WTC11 (cell line): ENCODE measurements around the gene PDZD8. TPM values are rescaled to one million over a fixed set of nuclear protein-coding genes. Genes with fewer than 3 reads are reported as not detected.

Source experiments
- ATAC-seq: fragments of 200-7000 bp; cut with Tn5 transposase; 2 replicates; pipeline ENCODE4 v1.10.0; 2021; ENCODE audit warnings: mild to moderate bottlenecking, moderate library complexity
- CTCF ChIA-PET: fragments of 300-600 bp; sonication (Branson Sonifier 250); formaldehyde crosslinking; loops from one replicate; lab custom pipeline; 2021; ENCODE audit warnings: antibody characterized with exemption; lab: Charles Lee
- POLR2A ChIA-PET: fragments of 350-600 bp; sonication (Branson Sonifier 250); formaldehyde crosslinking; loops from one replicate; lab custom pipeline; 2021; ENCODE audit warnings: antibody characterized with exemption; lab: Charles Lee
- DNase-seq: peaks from one replicate; pipeline ENCODE4 v3.0.0; 2021; ENCODE audit warnings: low spot score
- H3K27ac Mint-ChIP-seq: 2 replicates; pipeline ENCODE4 v1.8.0; 2021; ENCODE audit warnings: mixed read lengths
- H3K27me3 Mint-ChIP-seq: 2 replicates; pipeline ENCODE4 v1.8.0; 2021; ENCODE audit warnings: low read depth, mild to moderate bottlenecking, moderate library complexity, mixed read lengths
- H3K36me3 Mint-ChIP-seq: 2 replicates; pipeline ENCODE4 v1.8.0; 2021; ENCODE audit warnings: mixed read lengths
- H3K4me1 Mint-ChIP-seq: 2 replicates; pipeline ENCODE4 v1.8.0; 2022; ENCODE audit warnings: mixed read lengths
- H3K4me3 Mint-ChIP-seq: 2 replicates; pipeline ENCODE4 v1.8.0; 2021; ENCODE audit warnings: mild to moderate bottlenecking, moderate library complexity, mixed read lengths
- H3K9me3 Mint-ChIP-seq: 2 replicates; pipeline ENCODE4 v1.8.0; 2021; ENCODE audit warnings: mixed read lengths
- ATF1 ChIP-seq: sonication (generic); formaldehyde crosslinking; IDR thresholded peaks from 2 replicates; pipeline ENCODE4 v1.8.1; 2023; ENCODE audit warnings: mild to moderate bottlenecking, moderate library complexity, missing genetic modification reagents
- EMX1 ChIP-seq: fragments of 250-450 bp; sonication (Bioruptor Pico); IDR thresholded peaks from 2 replicates; pipeline ENCODE4 v1.8.0; 2021; ENCODE audit warnings: mild to moderate bottlenecking
- ESRRA ChIP-seq: sonication (generic); formaldehyde crosslinking; IDR thresholded peaks from 2 replicates; pipeline ENCODE4 v1.8.1; 2022; ENCODE audit warnings: mild to moderate bottlenecking, missing genetic modification reagents, borderline replicate concordance
- FOXK1 ChIP-seq: sonication (generic); formaldehyde crosslinking; IDR thresholded peaks from 2 replicates; pipeline ENCODE4 v1.8.0; 2022; ENCODE audit warnings: mild to moderate bottlenecking, moderate library complexity, missing genetic modification reagents
- GTF2I ChIP-seq: fragments of 250-450 bp; sonication (Bioruptor Pico); conservative IDR thresholded peaks from 2 replicates; pipeline ENCODE4 v1.4.0; 2021; ENCODE audit warnings: mild to moderate bottlenecking
- MXD4 ChIP-seq: fragments of 250-450 bp; sonication (Bioruptor Pico); IDR thresholded peaks from 2 replicates; pipeline ENCODE4 v1.8.0; 2021; ENCODE audit warnings: mild to moderate bottlenecking, moderate library complexity, borderline replicate concordance
- MYBL2 ChIP-seq: sonication (generic); formaldehyde crosslinking; IDR thresholded peaks from 2 replicates; pipeline ENCODE4 v1.8.1; 2023; ENCODE audit warnings: mild to moderate bottlenecking, moderate library complexity, missing genetic modification reagents
- NFYB ChIP-seq: sonication (generic); formaldehyde crosslinking; conservative IDR thresholded peaks from 2 replicates; pipeline ENCODE4 v1.8.0; 2022; ENCODE audit warnings: low read depth, missing genetic modification reagents
- TEAD1 ChIP-seq: sonication (generic); formaldehyde crosslinking; IDR thresholded peaks from 2 replicates; pipeline ENCODE4 v1.8.0; 2022; ENCODE audit warnings: mild to moderate bottlenecking, missing genetic modification reagents
- TP53 ChIP-seq: sonication (generic); formaldehyde crosslinking; IDR thresholded peaks from 2 replicates; pipeline ENCODE4 v1.8.1; 2023; ENCODE audit warnings: mild to moderate bottlenecking, missing genetic modification reagents
- ZNF671 ChIP-seq: fragments of 250-450 bp; sonication (Bioruptor Pico); IDR thresholded peaks from 2 replicates; pipeline ENCODE4 v1.8.0; 2021; ENCODE audit warnings: mild to moderate bottlenecking
- total RNA-seq: library from RNA; stranded (reverse); gene quantifications from 3 replicates; pipeline ENCODE4 v1.2.3, GENCODE V29; 2021
- TF ChIP-seq, protein P1 (sequence below): sonication (generic); formaldehyde crosslinking; IDR thresholded peaks from 2 replicates; pipeline ENCODE4 v1.8.0; 2023; ENCODE audit warnings: mild to moderate bottlenecking, missing genetic modification reagents
- TF ChIP-seq, protein P2 (sequence below): fragments of 250-450 bp; sonication (Bioruptor Pico); IDR thresholded peaks from 2 replicates; pipeline ENCODE4 v1.9.0; 2021; ENCODE audit warnings: moderate library complexity, mild to moderate bottlenecking, inconsistent platforms, borderline replicate concordance
- TF ChIP-seq, protein P3 (sequence below): sonication (generic); formaldehyde crosslinking; conservative IDR thresholded peaks from 2 replicates; pipeline ENCODE4 v1.8.1; 2022; ENCODE audit warnings: mild to moderate bottlenecking, missing genetic modification reagents
- TF ChIP-seq, protein P4 (sequence below): sonication (generic); formaldehyde crosslinking; conservative IDR thresholded peaks from 2 replicates; pipeline ENCODE4 v1.8.1; 2023; ENCODE audit warnings: mild to moderate bottlenecking, low read depth, missing genetic modification reagents, moderate library complexity
- TF ChIP-seq, protein P5 (sequence below): fragments of 250-450 bp; sonication (Bioruptor Pico); conservative IDR thresholded peaks from 2 replicates; pipeline ENCODE4 v1.9.0; 2021; ENCODE audit warnings: mild to moderate bottlenecking
- TF ChIP-seq, protein P6 (sequence below): sonication (generic); formaldehyde crosslinking; IDR thresholded peaks from 2 replicates; pipeline ENCODE4 v1.8.1; 2022; ENCODE audit warnings: missing genetic modification reagents, borderline replicate concordance

PDZD8 gene
- total RNA-seq, 1 experiment from 2014 or later = 52.7 TPM

DNA sequence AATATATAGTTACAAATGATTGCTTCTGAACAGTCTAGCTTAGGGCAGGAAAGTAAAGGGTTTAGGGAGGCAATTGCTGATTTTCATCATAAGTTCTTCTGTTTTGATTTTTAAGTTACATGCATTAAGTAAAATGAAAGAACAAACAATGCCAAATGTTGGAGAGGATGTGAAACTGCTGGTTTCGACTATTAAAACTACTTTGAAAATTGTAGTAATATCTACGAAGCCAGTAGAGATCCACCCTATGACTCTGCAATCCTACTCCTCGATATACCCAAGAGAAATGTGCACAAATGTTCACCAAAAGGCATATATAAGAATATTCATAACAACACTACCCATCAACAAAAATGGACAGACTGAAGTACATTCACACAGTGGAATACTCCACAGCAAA, 24.3 kb downstream of the PDZD8 start:
- no peak for ATAC-seq
- Mint-ChIP-seq H3K27ac (0 out of 2 replicates have a peak overlapping the region, but pooled peaks have one; percentile 23), H3K4me3 (no peak overlapping the region), H3K4me1 (peaks cover 72% of the 10 kb centered on the region), H3K36me3 (peaks cover 4% of the 10 kb centered on the region; the same call in 1 of the 2 replicates), H3K9me3 (no peaks in the 10 kb centered on the region), H3K27me3 (no peaks in the 10 kb centered on the region)
- POLR2A ChIA-PET = no interaction called here
- no peak for DNase-seq
- CTCF ChIA-PET = interaction anchor here (1.0 to 1.2 kb wide), 2 partner anchors 32 to 92 kb away, joined by 3 read pairs; no protein-coding TSS in a partner anchor
- TF ChIP-seq TEAD1 (no peak), MYBL2 (CRISPR knock-in tag) (no peak), FOXK1 (no peak), NFYB (CRISPR knock-in tag) (no peak), ATF1 (no peak), GTF2I (no peak), TP53 (CRISPR knock-in tag) (no peak), ZNF671 (CRISPR knock-in tag) (no peak), MXD4 (no peak), ESRRA (CRISPR knock-in tag) (no peak), EMX1 (CRISPR knock-in tag) (no peak)
- TF ChIP-seq, protein P1, sequence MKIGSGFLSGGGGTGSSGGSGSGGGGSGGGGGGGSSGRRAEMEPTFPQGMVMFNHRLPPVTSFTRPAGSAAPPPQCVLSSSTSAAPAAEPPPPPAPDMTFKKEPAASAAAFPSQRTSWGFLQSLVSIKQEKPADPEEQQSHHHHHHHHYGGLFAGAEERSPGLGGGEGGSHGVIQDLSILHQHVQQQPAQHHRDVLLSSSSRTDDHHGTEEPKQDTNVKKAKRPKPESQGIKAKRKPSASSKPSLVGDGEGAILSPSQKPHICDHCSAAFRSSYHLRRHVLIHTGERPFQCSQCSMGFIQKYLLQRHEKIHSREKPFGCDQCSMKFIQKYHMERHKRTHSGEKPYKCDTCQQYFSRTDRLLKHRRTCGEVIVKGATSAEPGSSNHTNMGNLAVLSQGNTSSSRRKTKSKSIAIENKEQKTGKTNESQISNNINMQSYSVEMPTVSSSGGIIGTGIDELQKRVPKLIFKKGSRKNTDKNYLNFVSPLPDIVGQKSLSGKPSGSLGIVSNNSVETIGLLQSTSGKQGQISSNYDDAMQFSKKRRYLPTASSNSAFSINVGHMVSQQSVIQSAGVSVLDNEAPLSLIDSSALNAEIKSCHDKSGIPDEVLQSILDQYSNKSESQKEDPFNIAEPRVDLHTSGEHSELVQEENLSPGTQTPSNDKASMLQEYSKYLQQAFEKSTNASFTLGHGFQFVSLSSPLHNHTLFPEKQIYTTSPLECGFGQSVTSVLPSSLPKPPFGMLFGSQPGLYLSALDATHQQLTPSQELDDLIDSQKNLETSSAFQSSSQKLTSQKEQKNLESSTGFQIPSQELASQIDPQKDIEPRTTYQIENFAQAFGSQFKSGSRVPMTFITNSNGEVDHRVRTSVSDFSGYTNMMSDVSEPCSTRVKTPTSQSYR = no peak
- TF ChIP-seq, protein P2, sequence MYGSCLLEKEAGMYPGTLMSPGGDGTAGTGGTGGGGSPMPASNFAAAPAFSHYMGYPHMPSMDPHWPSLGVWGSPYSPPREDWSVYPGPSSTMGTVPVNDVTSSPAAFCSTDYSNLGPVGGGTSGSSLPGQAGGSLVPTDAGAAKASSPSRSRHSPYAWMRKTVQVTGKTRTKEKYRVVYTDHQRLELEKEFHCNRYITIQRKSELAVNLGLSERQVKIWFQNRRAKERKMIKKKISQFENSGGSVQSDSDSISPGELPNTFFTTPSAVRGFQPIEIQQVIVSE (CRISPR knock-in tag) = no peak
- TF ChIP-seq, protein P3, sequence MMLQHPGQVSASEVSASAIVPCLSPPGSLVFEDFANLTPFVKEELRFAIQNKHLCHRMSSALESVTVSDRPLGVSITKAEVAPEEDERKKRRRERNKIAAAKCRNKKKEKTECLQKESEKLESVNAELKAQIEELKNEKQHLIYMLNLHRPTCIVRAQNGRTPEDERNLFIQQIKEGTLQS (CRISPR knock-in tag) = no peak
- TF ChIP-seq, protein P4, sequence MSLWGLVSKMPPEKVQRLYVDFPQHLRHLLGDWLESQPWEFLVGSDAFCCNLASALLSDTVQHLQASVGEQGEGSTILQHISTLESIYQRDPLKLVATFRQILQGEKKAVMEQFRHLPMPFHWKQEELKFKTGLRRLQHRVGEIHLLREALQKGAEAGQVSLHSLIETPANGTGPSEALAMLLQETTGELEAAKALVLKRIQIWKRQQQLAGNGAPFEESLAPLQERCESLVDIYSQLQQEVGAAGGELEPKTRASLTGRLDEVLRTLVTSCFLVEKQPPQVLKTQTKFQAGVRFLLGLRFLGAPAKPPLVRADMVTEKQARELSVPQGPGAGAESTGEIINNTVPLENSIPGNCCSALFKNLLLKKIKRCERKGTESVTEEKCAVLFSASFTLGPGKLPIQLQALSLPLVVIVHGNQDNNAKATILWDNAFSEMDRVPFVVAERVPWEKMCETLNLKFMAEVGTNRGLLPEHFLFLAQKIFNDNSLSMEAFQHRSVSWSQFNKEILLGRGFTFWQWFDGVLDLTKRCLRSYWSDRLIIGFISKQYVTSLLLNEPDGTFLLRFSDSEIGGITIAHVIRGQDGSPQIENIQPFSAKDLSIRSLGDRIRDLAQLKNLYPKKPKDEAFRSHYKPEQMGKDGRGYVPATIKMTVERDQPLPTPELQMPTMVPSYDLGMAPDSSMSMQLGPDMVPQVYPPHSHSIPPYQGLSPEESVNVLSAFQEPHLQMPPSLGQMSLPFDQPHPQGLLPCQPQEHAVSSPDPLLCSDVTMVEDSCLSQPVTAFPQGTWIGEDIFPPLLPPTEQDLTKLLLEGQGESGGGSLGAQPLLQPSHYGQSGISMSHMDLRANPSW (CRISPR knock-in tag) = no peak
- TF ChIP-seq, protein P5, sequence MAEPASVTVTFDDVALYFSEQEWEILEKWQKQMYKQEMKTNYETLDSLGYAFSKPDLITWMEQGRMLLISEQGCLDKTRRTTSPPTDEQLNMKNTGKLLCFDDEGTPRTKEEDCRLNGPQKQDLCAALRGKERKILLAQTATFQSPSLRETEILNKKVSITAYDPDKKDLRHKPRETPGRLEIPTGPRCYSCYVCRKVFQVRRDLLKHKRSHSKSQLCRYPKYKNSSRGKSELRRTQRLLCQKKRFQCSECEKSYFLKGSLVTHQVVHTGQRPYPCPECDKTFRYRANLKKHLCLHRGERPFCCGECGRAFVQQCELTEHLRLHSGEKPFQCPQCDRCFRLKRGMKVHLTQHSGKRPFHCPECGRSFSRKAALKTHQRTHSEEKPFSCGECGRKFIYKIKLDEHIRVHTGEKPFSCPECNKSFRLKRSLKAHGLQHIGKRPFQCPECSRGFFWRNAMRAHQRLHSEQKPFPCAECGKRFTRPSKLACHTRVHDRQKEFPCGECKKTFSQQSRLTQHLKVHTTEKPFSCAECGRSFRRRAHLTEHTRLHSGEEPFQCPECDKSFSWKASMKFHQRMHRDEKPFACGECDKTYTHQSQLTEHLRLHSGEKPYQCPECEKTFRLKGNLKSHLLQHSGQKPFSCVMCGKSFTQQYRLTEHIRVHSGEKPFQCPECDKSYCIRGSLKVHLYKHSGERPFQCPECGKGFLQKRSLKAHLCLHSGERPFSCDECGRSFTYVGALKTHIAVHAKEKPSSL = no peak
- TF ChIP-seq, protein P6, sequence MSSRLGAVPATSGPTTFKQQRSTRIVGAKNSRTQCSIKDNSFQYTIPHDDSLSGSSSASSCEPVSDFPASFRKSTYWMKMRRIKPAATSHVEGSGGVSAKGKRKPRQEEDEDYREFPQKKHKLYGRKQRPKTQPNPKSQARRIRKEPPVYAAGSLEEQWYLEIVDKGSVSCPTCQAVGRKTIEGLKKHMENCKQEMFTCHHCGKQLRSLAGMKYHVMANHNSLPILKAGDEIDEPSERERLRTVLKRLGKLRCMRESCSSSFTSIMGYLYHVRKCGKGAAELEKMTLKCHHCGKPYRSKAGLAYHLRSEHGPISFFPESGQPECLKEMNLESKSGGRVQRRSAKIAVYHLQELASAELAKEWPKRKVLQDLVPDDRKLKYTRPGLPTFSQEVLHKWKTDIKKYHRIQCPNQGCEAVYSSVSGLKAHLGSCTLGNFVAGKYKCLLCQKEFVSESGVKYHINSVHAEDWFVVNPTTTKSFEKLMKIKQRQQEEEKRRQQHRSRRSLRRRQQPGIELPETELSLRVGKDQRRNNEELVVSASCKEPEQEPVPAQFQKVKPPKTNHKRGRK (CRISPR knock-in tag) = no peak
